Psoas muscle (tissue), 8 donors: ENCODE results near the gene SARDH. TPM values are rescaled to one million over a fixed set of nuclear protein-coding genes. Genes with fewer than 3 reads are reported as not detected.

Source experiments
- ATAC-seq, 4 donors: fragments of 200-7000 bp; cut with Tn5 transposase; one replicate each; pipeline ENCODE4 v1.9.1; 2020; ENCODE audit warnings: moderate library complexity in 3 of 4, mild to moderate bottlenecking in 2 of 4
- DNase-seq, 2 donors: peaks; one replicate each; pipeline ENCODE4 v3.0.0-alpha.2; 2020
- H3K27ac ChIP-seq: fragments of 200-600 bp; one replicate; pipeline ENCODE4 v1.8.0; 2022
- H3K27me3 ChIP-seq, 3 donors: fragments of 200-600 bp in 1 of 3; one replicate each; pipeline versions ENCODE4 v1.6.1 to v1.8.0; 2013 to 2022; ENCODE audit warnings: low read length in 2 of 3, mild to moderate bottlenecking in 2 of 3, moderate library complexity in 1 of 3; ENCODE audit not compliant: insufficient read depth in 3 of 3
- H3K36me3 ChIP-seq, 2 donors: fragments of 200-600 bp in 1 of 2; one replicate each; pipeline versions ENCODE4 v1.6.1 to v1.8.0; 2013 to 2022; ENCODE audit warnings: low read depth in 1 of 2, mild to moderate bottlenecking in 1 of 2, moderate library complexity in 1 of 2; ENCODE audit not compliant: insufficient read depth in 1 of 2
- H3K4me1 ChIP-seq: fragments of 200-600 bp; one replicate; pipeline ENCODE4 v1.8.0; 2022
- H3K4me3 ChIP-seq: fragments of 200-600 bp; one replicate; pipeline ENCODE4 v1.8.0; 2022; ENCODE audit warnings: mild to moderate bottlenecking
- H3K9me3 ChIP-seq: fragments of 200-600 bp; one replicate; pipeline ENCODE4 v1.8.0; 2022
- WGBS, 3 donors: extraction: QIAGEN DNeasy Blood & Tissue Kit; methylation state at CpG; one replicate each; pipeline versions ENCODE4 v1.1.6 to v1.1.7; 2013; 5-methylcytosine and 5-hydroxymethylcytosine counted together
- intact Hi-C, 2 donors: fragments of 100-400 bp; cut with DNase I; formaldehyde crosslinking; loops; one replicate each; pipeline versions ENCODE4 v1.11.0 to v1.14.2; 2022
- polyA plus RNA-seq, 3 donors: library from polyadenylated mRNA; stranded (reverse); fragments of 200-250 nt; gene quantifications; one replicate each; pipeline ENCODE4 v1.2.3, GENCODE V29; 2013
- total RNA-seq, 4 donors: library from RNA; stranded (reverse); fragmentation: NEBNext Ultra II Directional in 2 of 4; extraction: Animal tissue kit (Norgen Biotek cat#: 25700) in 2 of 4; gene quantifications; one replicate each; pipeline versions ENCODE4 v1.2.1 to v1.2.4, GENCODE V29; 2021 to 2023
- TF ChIP-seq, protein P1 (sequence below): fragments of 200-600 bp; IDR thresholded peaks from one replicate; pipeline ENCODE4 v1.8.0; 2022; ENCODE audit warnings: antibody characterized with exemption
- donor health status: healthy with polysubstance abuse.
- donor health status: DM: no; HTN: no; CAD: no; lungs with moderate emphysema.
- donor health status: Bipolar disorder and iron deficiency.
- donor health status: healthy.
- donor health status: DM: yes; HTN: yes; CAD: no.
- donor health status: DM: no; HTN: no; CAD: no.
- donor health status: DM: no; HTN: no; CAD: no.
- donor health status: DM: yes; HTN: yes; CAD: no.

SARDH gene
- total and polyA plus RNA-seq, 7 donors = 0.16 to 2.5 (median 0.62) TPM

DNA sequence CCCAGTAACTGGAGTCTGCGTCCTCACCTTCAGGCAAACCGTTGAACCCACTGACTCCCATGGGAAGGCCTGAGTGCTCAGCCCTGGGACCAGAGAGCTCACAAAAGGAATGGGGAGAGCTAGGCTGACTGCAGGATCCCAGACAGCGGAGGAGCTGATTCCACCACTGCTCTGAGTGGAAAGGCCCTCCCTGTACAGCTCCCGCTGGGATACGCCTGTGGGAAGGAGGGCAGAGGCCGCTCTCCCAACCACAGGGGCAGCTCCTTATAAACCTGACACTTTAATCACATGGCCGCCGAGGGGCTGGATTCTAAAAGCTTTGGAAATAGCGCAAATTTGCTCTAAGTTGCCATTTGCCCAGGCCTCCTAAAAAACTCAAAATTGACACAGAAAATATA is 64.9 kb downstream of the SARDH start:
- H3K27ac ChIP-seq = no peak overlapping the region
- TF ChIP-seq, protein P1, sequence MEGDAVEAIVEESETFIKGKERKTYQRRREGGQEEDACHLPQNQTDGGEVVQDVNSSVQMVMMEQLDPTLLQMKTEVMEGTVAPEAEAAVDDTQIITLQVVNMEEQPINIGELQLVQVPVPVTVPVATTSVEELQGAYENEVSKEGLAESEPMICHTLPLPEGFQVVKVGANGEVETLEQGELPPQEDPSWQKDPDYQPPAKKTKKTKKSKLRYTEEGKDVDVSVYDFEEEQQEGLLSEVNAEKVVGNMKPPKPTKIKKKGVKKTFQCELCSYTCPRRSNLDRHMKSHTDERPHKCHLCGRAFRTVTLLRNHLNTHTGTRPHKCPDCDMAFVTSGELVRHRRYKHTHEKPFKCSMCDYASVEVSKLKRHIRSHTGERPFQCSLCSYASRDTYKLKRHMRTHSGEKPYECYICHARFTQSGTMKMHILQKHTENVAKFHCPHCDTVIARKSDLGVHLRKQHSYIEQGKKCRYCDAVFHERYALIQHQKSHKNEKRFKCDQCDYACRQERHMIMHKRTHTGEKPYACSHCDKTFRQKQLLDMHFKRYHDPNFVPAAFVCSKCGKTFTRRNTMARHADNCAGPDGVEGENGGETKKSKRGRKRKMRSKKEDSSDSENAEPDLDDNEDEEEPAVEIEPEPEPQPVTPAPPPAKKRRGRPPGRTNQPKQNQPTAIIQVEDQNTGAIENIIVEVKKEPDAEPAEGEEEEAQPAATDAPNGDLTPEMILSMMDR = no peak
- peaks cover 0 to 8% (median 2%) of the 10 kb centered on the region in 3 donors for H3K27me3 ChIP-seq
- intact Hi-C loops = no loop called here
- DNase-seq (peak; percentile 10 to 36), ATAC-seq (no peak)
- H3K4me1 ChIP-seq = no peaks in the 10 kb centered on the region
- 79 to 84% (median 82%) methylated on average over 9 of the region's 9 CpGs for WGBS, 3 donors
- H3K9me3 ChIP-seq = no peaks in the 10 kb centered on the region
- no peaks in the 10 kb centered on the region for H3K36me3 ChIP-seq
- H3K4me3 ChIP-seq = no peak overlapping the region

DNA sequence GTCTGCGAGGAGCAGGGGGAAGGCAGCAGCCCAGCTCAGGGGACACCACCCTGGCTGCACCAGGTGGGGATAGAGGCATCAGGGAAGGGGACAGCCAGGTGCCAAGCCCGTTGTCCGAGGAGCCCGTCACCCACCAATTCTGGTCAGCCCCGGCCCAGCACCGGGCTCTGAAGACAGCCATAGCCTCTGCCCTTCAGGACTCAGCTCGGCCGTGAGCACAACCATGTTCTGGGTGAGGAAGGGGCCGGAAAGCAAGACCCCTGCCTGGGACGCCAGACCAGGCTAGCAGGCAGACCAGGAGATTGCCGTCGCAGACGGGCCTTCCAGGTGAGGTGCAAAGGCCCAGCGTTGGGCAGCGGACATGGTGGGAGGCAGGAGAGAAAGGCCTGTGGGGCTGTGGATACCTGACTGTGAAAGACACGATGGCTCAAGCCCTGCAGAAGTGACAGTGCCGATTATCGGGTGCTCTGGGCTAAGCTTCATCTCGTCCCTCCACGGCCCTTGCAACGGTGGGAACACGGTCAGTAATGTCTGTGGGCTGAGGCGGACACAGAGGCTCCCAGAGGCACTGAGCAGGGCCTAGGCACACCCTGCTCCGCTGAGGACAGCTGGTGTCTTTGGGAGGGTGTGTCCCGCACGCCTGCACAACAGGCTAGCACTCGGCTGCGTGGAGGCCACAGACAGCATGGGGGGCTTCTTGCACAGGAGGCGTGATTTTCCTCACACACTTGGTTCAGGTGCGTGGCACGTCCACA is 65.5 kb downstream of the SARDH start:
- TF ChIP-seq, protein P1 = no peak
- 88 to 92% (median 89%) methylated on average over 31 of the region's 31 CpGs for WGBS, 3 donors
- Histone ChIP-seq H3K36me3 (no peaks in the 10 kb centered on the region), H3K27me3 (peaks cover 0 to 8% (median 5%) of the 10 kb centered on the region in 3 donors), H3K9me3 (no peaks in the 10 kb centered on the region), H3K4me3 (no peak overlapping the region), H3K4me1 (no peaks in the 10 kb centered on the region), H3K27ac (no peak overlapping the region)
- no peak for DNase-seq
- intact Hi-C loops = no loop called here
- ATAC-seq = no peak

DNA sequence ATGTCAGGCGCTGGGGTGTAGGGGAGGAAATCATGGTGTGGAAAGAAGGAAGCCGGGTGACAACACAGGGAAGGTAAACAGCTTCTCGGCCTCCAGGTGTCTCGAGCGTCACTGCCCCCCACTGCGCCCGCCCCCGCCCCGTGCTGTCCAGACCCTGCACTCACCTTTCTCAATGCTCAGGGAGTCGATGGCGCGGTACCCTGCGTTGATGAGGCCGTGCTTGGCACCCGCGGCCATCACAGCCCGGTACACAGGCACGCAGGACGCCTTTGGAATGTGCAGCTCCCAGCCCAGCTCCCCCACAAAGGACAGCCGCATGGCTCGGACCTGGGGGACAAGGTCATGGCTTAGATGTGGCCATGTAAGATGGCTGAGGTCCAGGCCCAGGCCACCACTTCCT is 66.8 kb downstream of the SARDH start:
- no peak for ATAC-seq
- TF ChIP-seq, protein P1 = no peak
- Histone ChIP-seq H3K27me3 (peaks cover 0 to 6% (median 5%) of the 10 kb centered on the region in 3 donors), H3K4me3 (no peak overlapping the region), H3K9me3 (no peaks in the 10 kb centered on the region), H3K27ac (no peak overlapping the region), H3K4me1 (no peaks in the 10 kb centered on the region), H3K36me3 (no peaks in the 10 kb centered on the region)
- intact Hi-C loops = no loop called here
- WGBS, 3 donors = 87 to 96% (median 93%) methylated on average over 21 of the region's 21 CpGs
- DNase-seq = no peak

DNA sequence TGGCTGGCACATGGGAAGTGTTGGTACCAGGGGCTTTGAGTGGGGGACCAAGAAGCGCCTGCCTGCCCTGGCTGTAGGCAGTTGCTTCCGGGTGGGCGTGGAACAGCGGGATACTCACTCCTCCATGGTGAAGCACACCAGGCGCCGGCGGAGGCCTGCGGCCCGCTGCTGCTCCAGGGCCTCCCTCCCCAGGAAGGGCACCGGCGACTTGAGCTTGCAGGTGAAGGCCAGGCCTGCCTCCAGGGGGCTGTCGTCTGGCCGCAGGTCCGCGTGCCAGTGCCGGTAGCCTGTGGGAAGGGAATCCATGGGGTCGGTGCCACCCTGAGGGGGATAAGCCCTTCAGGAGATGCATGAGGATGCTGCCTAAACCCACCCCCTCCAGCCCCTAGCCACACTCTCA is 67.7 kb downstream of the SARDH start:
- H3K4me3 ChIP-seq = no peak overlapping the region
- no peaks in the 10 kb centered on the region for H3K9me3 ChIP-seq
- no peak for DNase-seq
- intact Hi-C loops = no loop called here
- no peak overlapping the region for H3K27ac ChIP-seq
- no peaks in the 10 kb centered on the region for H3K4me1 ChIP-seq
- 94 to 97% (median 95%) methylated on average over 17 of the region's 17 CpGs for WGBS, 3 donors
- H3K36me3 ChIP-seq = no peaks in the 10 kb centered on the region
- H3K27me3 ChIP-seq = peaks cover 0 to 5% (median 3%) of the 10 kb centered on the region in 3 donors
- ATAC-seq = peak in 1 of 4 donors; percentile 26
- TF ChIP-seq, protein P1 = no peak
